ENCODE data around the gene SDSL. TPM values are rescaled to one million over a fixed set of nuclear protein-coding genes. Genes with fewer than 3 reads are reported as not detected.

SDSL gene
- polyA plus RNA-seq, 3 donors, result 4.6 to 10.0 (median 6.5) TPM

DNA sequence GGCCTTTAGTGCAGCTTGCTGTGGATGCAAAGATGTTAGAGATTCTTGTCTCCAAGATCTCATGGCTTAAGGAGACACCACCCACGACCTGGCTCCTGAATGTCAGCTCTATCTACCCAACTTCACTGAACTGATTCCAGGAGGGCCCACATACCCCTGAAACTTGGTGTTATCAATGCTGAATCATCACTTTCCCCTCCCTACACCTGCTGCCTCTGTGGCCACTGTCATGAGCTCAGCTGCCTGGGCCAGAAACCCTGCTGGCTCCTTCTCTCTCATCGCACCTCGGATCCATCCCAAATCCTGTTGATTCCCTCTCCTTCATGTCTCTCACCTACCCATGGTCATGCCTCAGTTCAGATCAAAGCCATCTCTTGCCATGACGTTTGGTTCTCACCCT lies 64.5 kb downstream of the SDSL start:
- no peaks in the 10 kb centered on the region for H3K9me3 Mint-ChIP-seq
- H3K79me2 ChIP-seq (ENCODE audit: insufficient read depth, low read length), result no peaks in the 10 kb centered on the region
- TF ChIP-seq, protein P1, sequence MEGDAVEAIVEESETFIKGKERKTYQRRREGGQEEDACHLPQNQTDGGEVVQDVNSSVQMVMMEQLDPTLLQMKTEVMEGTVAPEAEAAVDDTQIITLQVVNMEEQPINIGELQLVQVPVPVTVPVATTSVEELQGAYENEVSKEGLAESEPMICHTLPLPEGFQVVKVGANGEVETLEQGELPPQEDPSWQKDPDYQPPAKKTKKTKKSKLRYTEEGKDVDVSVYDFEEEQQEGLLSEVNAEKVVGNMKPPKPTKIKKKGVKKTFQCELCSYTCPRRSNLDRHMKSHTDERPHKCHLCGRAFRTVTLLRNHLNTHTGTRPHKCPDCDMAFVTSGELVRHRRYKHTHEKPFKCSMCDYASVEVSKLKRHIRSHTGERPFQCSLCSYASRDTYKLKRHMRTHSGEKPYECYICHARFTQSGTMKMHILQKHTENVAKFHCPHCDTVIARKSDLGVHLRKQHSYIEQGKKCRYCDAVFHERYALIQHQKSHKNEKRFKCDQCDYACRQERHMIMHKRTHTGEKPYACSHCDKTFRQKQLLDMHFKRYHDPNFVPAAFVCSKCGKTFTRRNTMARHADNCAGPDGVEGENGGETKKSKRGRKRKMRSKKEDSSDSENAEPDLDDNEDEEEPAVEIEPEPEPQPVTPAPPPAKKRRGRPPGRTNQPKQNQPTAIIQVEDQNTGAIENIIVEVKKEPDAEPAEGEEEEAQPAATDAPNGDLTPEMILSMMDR (IDR thresholded peaks at IDR 0.05), result no peak
- H3K4me1 ChIP-seq (ENCODE audit: control insufficient read depth in 1 of 2, insufficient read depth in 2 of 2, low read length in 2 of 2), result no peaks in the 10 kb centered on the region
- peaks cover 22 to 41% (median 30%) of the 10 kb centered on the region in 3 donors for H3K27me3 Mint-ChIP-seq (ENCODE audit: low read depth in 3 of 3)
- no peaks in the 10 kb centered on the region for H3K36me3 Mint-ChIP-seq
- intact Hi-C loops (cut with micrococcal nuclease), result no loop called here
- no peak overlapping the region for H3K4me2 ChIP-seq (replicated peaks; ENCODE audit: extremely low read depth, low read length, poor library complexity, severe bottlenecking)
- peaks cover 5 to 10% of the 10 kb centered on the region in 2 donors for H3K27me3 ChIP-seq (ENCODE audit: control insufficient read depth in 2 of 2, insufficient read depth in 2 of 2, low read length in 2 of 2)
- no peak overlapping the region for H3K4me3 Mint-ChIP-seq
- no peak for DNase-seq
- 41% methylated on average over 3 of the region's 4 CpGs for WGBS (ENCODE audit: insufficient coverage)
- no peak overlapping the region for H3K9ac ChIP-seq (ENCODE audit: insufficient read depth, low read length, poor library complexity, severe bottlenecking)
- H4K20me1 ChIP-seq (ENCODE audit: insufficient read depth, low read length), result no peaks in the 10 kb centered on the region
- H3K27ac ChIP-seq (ENCODE audit: low read depth in 1 of 2, low read length in 2 of 2), result no peak overlapping the region
- no peaks in the 10 kb centered on the region for H3K4me1 Mint-ChIP-seq
- no peak overlapping the region for H3K27ac Mint-ChIP-seq
- H2AFZ ChIP-seq (ENCODE audit: insufficient read depth, low read depth, low read length, poor library complexity, severe bottlenecking), result no peak overlapping the region
- H3K4me3 ChIP-seq (replicated peaks in 1 of 3; ENCODE audit: low read depth in 2 of 3, low read length in 3 of 3), result no peak overlapping the region
- H3K36me3 ChIP-seq (replicated peaks in 1 of 2; ENCODE audit: control insufficient read depth in 1 of 2, insufficient read depth in 2 of 2, low read length in 2 of 2), result no peaks in the 10 kb centered on the region
- no peaks in the 10 kb centered on the region for H3K9me3 ChIP-seq (replicated peaks in 1 of 2; ENCODE audit: control insufficient read depth in 1 of 2, insufficient read depth in 1 of 2, low read length in 2 of 2)

Other genes starting within 250 kb of the SDSL start
- 10 to 100 TPM in 2 of 3 donors, 1 to 10 TPM in 1; 7.9 to 32.2 (median 13.6) TPM for gene DDX54, start 236.9 kb upstream of the SDSL start, polyA plus RNA-seq
- gene RITA1, start 236.7 kb upstream of the SDSL start, polyA plus RNA-seq, result 10 to 100 TPM in 2 of 3 donors, 1 to 10 TPM in 1; 4.9 to 17.6 (median 16.4) TPM
- 100 to 1,000 TPM in 1 of 3 donors, 10 to 100 TPM in 2; 20.4 to 110 (median 34.9) TPM for gene TPCN1, start 200.9 kb upstream of the SDSL start, polyA plus RNA-seq
- gene SLC8B1, start 87.3 kb upstream of the SDSL start, polyA plus RNA-seq, result 10 to 100 TPM; 21.6 to 46.0 (median 32.4) TPM
- gene PLBD2, start 63.8 kb upstream of the SDSL start, polyA plus RNA-seq, result 10 to 100 TPM in 1 of 3 donors, 1 to 10 TPM in 2; 8.5 to 12.4 (median 8.8) TPM
- 1 to 10 TPM in 2 of 3 donors, under 1 TPM in 1; 0.89 to 2.3 (median 1.1) TPM for gene SDS, start 18.5 kb upstream of the SDSL start, polyA plus RNA-seq
- gene LHX5, start 49.5 kb downstream of the SDSL start, polyA plus RNA-seq, result not detected

Data from CD14-positive monocyte (primary cell).